HEK293 (cell line): ENCODE data around the gene ANKRD61.

Experiments used
- CTCF ChIA-PET: fragments of 350-600 bp; formaldehyde crosslinking; extraction: SDS; loops from one replicate; lab custom pipeline; 2021; ENCODE audit warnings: antibody characterized with exemption; lab: Yijun Ruan, JAX
- POLR2A ChIA-PET: fragments of 300-600 bp; formaldehyde crosslinking; extraction: SDS; loops from one replicate; lab custom pipeline; 2020; ENCODE audit warnings: antibody characterized with exemption, inconsistent platforms; lab: Yijun Ruan, JAX
- H3K27ac ChIP-seq: fragments of 200-500 bp; sonication (Bioruptor generic); 2 replicates; pipeline ENCODE4 v1.5.1; 2014; ENCODE audit warnings: low read depth, low read length, control low read depth, inconsistent platforms; ENCODE audit errors: extremely low read depth
- H3K36me3 ChIP-seq, 2 experiments: fragments of 200-500 bp in 1 of 2; sonication (Bioruptor generic) in 1 of 2; 1 replicate in 1 of 2; 2 replicates in 1 of 2; pipeline ENCODE4 v1.5.1; 2014 to 2017; ENCODE audit warnings: inconsistent platforms in 2 of 2, low read length in 2 of 2; ENCODE audit not compliant: control insufficient read depth in 2 of 2, insufficient read depth in 1 of 2
- H3K4me1 ChIP-seq: fragments of 200-500 bp; sonication (Bioruptor generic); 2 replicates; pipeline ENCODE4 v1.5.1; 2014; ENCODE audit warnings: mild to moderate bottlenecking, low read length, inconsistent platforms; ENCODE audit not compliant: control insufficient read depth, insufficient read depth
- H3K4me3 ChIP-seq: 2 replicates; pipeline ENCODE4 v1.5.1; 2011; ENCODE audit warnings: low read depth, mild to moderate bottlenecking, control low read depth, low read length, moderate library complexity
- H3K9me3 ChIP-seq: fragments of 200-500 bp; sonication (Bioruptor generic); 2 replicates; pipeline ENCODE4 v1.5.1; 2014; ENCODE audit warnings: low read depth, low read length, inconsistent platforms; ENCODE audit not compliant: control insufficient read depth, insufficient read depth
- EGR2 ChIP-seq: fragments of 450-650 bp; formaldehyde crosslinking; IDR thresholded peaks from 2 replicates; pipeline ENCODE4 v1.5.1; 2016; ENCODE audit warnings: low read depth, missing biosample characterization, missing genetic modification characterization
- GLI4 ChIP-seq: fragments of 450-650 bp; formaldehyde crosslinking; IDR thresholded peaks from 2 replicates; pipeline ENCODE4 v1.5.1; 2016; ENCODE audit warnings: missing biosample characterization, missing genetic modification characterization
- HOXC10 ChIP-seq: sonication (generic); formaldehyde crosslinking; IDR thresholded peaks from 2 replicates; pipeline ENCODE4 v1.8.1; 2023; ENCODE audit warnings: mild to moderate bottlenecking, missing genetic modification reagents
- KLF10 ChIP-seq: fragments of 450-650 bp; IDR thresholded peaks from 2 replicates; pipeline ENCODE4 v1.5.1; 2018; ENCODE audit warnings: missing biosample characterization, mild to moderate bottlenecking, missing genetic modification characterization
- KLF16 ChIP-seq: fragments of 450-650 bp; formaldehyde crosslinking; IDR thresholded peaks from 2 replicates; pipeline ENCODE4 v1.5.1; 2017; ENCODE audit warnings: missing biosample characterization, missing genetic modification characterization
- MEIS1 ChIP-seq: sonication (generic); formaldehyde crosslinking; IDR thresholded peaks from 2 replicates; pipeline ENCODE4 v1.8.1; 2022; ENCODE audit warnings: missing genetic modification reagents, mild to moderate bottlenecking, borderline replicate concordance
- MYNN ChIP-seq: fragments of 450-650 bp; formaldehyde crosslinking; IDR thresholded peaks from 2 replicates; pipeline ENCODE4 v1.5.1; 2016; ENCODE audit warnings: missing biosample characterization, missing genetic modification characterization, borderline replicate concordance
- TCF7L2 ChIP-seq: IDR thresholded peaks from 2 replicates; pipeline ENCODE4 v1.6.1; 2011; ENCODE audit warnings: low read depth, mild to moderate bottlenecking, inconsistent platforms, low read length, moderate library complexity, borderline replicate concordance
- ZFP69B ChIP-seq: fragments of 450-650 bp; formaldehyde crosslinking; IDR thresholded peaks from 2 replicates; pipeline ENCODE4 v1.5.1; 2016; ENCODE audit warnings: missing biosample characterization, missing genetic modification characterization
- ZNF146 ChIP-seq: fragments of 450-650 bp; formaldehyde crosslinking; IDR thresholded peaks from 2 replicates; pipeline ENCODE4 v1.5.1; 2016; ENCODE audit warnings: missing biosample characterization, missing genetic modification characterization
- ZNF157 ChIP-seq: fragments of 450-650 bp; formaldehyde crosslinking; IDR thresholded peaks from 2 replicates; pipeline ENCODE4 v1.5.1; 2016; ENCODE audit warnings: missing biosample characterization, missing genetic modification characterization
- ZNF184 ChIP-seq: fragments of 450-650 bp; IDR thresholded peaks from 2 replicates; pipeline ENCODE4 v1.5.1; 2018; ENCODE audit warnings: missing biosample characterization, mild to moderate bottlenecking, missing genetic modification characterization
- ZNF248 ChIP-seq: fragments of 450-650 bp; formaldehyde crosslinking; IDR thresholded peaks from 2 replicates; pipeline ENCODE4 v1.5.1; 2017; ENCODE audit warnings: missing biosample characterization, missing genetic modification characterization
- ZNF266 ChIP-seq: fragments of 450-650 bp; formaldehyde crosslinking; IDR thresholded peaks from 2 replicates; pipeline ENCODE4 v1.5.1; 2016; ENCODE audit warnings: missing biosample characterization, missing genetic modification characterization, low read depth
- ZNF274 ChIP-seq, 2 experiments: fragments of 200-500 bp in 1 of 2; fragments of 450-650 bp in 1 of 2; sonication (Bioruptor generic) in 1 of 2; formaldehyde crosslinking in 1 of 2; IDR thresholded peaks; 2 replicates each; pipeline versions ENCODE4 v1.5.1 to v1.6.1; 2014 to 2016; ENCODE audit warnings: borderline replicate concordance in 1 of 2, inconsistent platforms in 1 of 2, low read length in 1 of 2, missing biosample characterization in 1 of 2, missing genetic modification characterization in 1 of 2
- ZNF473 ChIP-seq: fragments of 450-650 bp; formaldehyde crosslinking; IDR thresholded peaks from 2 replicates; pipeline ENCODE4 v1.5.1; 2017; ENCODE audit warnings: missing biosample characterization, missing genetic modification characterization
- ZNF558 ChIP-seq: fragments of 450-650 bp; formaldehyde crosslinking; IDR thresholded peaks from 2 replicates; pipeline ENCODE4 v1.5.1; 2016; ENCODE audit warnings: missing biosample characterization, missing genetic modification characterization
- ZNF624 ChIP-seq: fragments of 450-650 bp; formaldehyde crosslinking; IDR thresholded peaks from 2 replicates; pipeline ENCODE4 v1.5.1; 2017; ENCODE audit warnings: missing biosample characterization, missing genetic modification characterization
- ZNF701 ChIP-seq: fragments of 450-650 bp; formaldehyde crosslinking; IDR thresholded peaks from 2 replicates; pipeline ENCODE4 v1.5.1; 2016; ENCODE audit warnings: missing biosample characterization, missing genetic modification characterization
- ZNF747 ChIP-seq: fragments of 450-650 bp; formaldehyde crosslinking; IDR thresholded peaks from 2 replicates; pipeline ENCODE4 v1.5.1; 2016; ENCODE audit warnings: missing biosample characterization, missing genetic modification characterization
- ZNF768 ChIP-seq: fragments of 450-650 bp; formaldehyde crosslinking; IDR thresholded peaks from 2 replicates; pipeline ENCODE4 v1.5.1; 2018; ENCODE audit warnings: missing biosample characterization, mild to moderate bottlenecking, missing genetic modification characterization
- ZNF837 ChIP-seq: fragments of 450-650 bp; formaldehyde crosslinking; IDR thresholded peaks from 2 replicates; pipeline ENCODE4 v1.5.1; 2016; ENCODE audit warnings: missing biosample characterization, missing genetic modification characterization
- TF ChIP-seq, protein P1 (sequence below): fragments of 450-650 bp; formaldehyde crosslinking; IDR thresholded peaks from 2 replicates; pipeline ENCODE4 v1.5.1; 2017; ENCODE audit warnings: missing biosample characterization, missing genetic modification characterization
- TF ChIP-seq, protein P2 (sequence below): fragments of 450-650 bp; formaldehyde crosslinking; IDR thresholded peaks from 2 replicates; pipeline ENCODE4 v1.5.1; 2017; ENCODE audit warnings: missing biosample characterization, missing genetic modification characterization
- TF ChIP-seq, protein P3 (sequence below): fragments of 450-650 bp; formaldehyde crosslinking; IDR thresholded peaks from 2 replicates; pipeline ENCODE4 v1.5.1; 2016; ENCODE audit warnings: missing biosample characterization, missing genetic modification characterization, low read depth

ANKRD61 gene

DNA sequence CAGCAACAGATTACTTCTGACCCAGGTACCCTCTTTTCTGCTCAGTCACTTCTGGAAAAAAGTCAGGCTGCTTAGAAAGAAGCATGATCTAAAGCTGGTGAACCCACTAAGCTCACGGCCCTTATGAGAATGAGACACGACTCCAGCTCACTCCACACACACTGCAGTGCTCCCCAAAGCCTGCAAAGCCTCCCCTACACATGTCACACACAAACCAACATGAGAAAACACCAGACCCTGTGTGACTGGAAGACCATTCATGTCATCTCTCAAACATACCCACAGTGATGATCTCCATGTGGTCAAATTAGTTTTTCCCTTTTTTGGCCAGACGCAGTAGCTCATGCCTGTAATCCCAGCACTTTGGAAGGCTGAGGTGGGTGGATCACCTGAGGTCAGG lies 391 bp downstream of the ANKRD61 start:
- Histone ChIP-seq H3K4me1 (no peaks in the 10 kb centered on the region), H3K27ac (no peak overlapping the region), H3K9me3 (no peaks in the 10 kb centered on the region)
- ChIA-PET CTCF (interaction anchor here (0.6 kb wide), 2 partner anchors 35 to 415 kb away, joined by 3 to 4 read pairs; no protein-coding TSS in a partner anchor), POLR2A (no interaction called here)
- TF ChIP-seq ZNF624 (tag by site-specific recombination) (no peak), ZNF747 (tag by site-specific recombination) (no peak), HOXC10 (CRISPR knock-in tag) (no peak), KLF10 (tag by site-specific recombination) (no peak), ZNF184 (no peak), ZNF701 (tag by site-specific recombination) (no peak)
- TF ChIP-seq, protein P1, sequence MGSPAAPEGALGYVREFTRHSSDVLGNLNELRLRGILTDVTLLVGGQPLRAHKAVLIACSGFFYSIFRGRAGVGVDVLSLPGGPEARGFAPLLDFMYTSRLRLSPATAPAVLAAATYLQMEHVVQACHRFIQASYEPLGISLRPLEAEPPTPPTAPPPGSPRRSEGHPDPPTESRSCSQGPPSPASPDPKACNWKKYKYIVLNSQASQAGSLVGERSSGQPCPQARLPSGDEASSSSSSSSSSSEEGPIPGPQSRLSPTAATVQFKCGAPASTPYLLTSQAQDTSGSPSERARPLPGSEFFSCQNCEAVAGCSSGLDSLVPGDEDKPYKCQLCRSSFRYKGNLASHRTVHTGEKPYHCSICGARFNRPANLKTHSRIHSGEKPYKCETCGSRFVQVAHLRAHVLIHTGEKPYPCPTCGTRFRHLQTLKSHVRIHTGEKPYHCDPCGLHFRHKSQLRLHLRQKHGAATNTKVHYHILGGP (tag by site-specific recombination), result no peak
- TF ChIP-seq, all 188 proteins: peak for 0
- Histone ChIP-seq H3K36me3 (peaks cover 43 to 85% of the 10 kb centered on the region in 2 experiments), H3K4me3 (no peak overlapping the region)

DNA sequence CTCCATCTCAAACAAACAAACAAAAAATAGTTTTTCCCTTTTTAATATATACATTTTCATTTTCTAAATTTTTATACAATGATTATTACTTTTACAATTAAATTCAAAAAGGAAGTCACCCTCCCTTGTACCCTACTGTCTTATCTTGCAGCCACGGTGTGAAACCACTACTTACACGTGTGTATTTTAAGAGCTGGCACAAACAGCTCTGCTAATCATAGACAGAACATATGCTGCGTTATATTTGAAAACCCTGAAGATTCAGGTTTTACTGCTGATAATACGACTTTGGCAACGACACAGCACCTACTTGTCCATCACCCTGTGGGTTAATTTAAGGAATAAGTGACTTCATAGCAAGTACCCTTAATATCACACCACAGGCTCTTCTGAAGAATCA lies 991 bp downstream of the ANKRD61 start:
- ChIA-PET POLR2A (no interaction called here), CTCF (interaction anchor here (0.6 to 1.1 kb wide), 2 partner anchors 17 to 414 kb away, joined by 3 to 4 read pairs; no protein-coding TSS in a partner anchor)
- no peak for TF ChIP-seq ZNF248 (tag by site-specific recombination)
- TF ChIP-seq ZNF837 (tag by site-specific recombination), result no peak
- TF ChIP-seq ZNF747 (tag by site-specific recombination), result no peak
- no peak for TF ChIP-seq GLI4 (tag by site-specific recombination)
- no peak for TF ChIP-seq ZFP69B (tag by site-specific recombination)
- no peak for TF ChIP-seq EGR2
- TF ChIP-seq, protein P2, sequence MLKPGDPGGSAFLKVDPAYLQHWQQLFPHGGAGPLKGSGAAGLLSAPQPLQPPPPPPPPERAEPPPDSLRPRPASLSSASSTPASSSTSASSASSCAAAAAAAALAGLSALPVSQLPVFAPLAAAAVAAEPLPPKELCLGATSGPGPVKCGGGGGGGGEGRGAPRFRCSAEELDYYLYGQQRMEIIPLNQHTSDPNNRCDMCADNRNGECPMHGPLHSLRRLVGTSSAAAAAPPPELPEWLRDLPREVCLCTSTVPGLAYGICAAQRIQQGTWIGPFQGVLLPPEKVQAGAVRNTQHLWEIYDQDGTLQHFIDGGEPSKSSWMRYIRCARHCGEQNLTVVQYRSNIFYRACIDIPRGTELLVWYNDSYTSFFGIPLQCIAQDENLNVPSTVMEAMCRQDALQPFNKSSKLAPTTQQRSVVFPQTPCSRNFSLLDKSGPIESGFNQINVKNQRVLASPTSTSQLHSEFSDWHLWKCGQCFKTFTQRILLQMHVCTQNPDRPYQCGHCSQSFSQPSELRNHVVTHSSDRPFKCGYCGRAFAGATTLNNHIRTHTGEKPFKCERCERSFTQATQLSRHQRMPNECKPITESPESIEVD (tag by site-specific recombination), result no peak
- no peak for TF ChIP-seq TCF7L2
- no peak for TF ChIP-seq ZNF157
- TF ChIP-seq, protein P1 (tag by site-specific recombination), result no peak
- TF ChIP-seq, protein P3, sequence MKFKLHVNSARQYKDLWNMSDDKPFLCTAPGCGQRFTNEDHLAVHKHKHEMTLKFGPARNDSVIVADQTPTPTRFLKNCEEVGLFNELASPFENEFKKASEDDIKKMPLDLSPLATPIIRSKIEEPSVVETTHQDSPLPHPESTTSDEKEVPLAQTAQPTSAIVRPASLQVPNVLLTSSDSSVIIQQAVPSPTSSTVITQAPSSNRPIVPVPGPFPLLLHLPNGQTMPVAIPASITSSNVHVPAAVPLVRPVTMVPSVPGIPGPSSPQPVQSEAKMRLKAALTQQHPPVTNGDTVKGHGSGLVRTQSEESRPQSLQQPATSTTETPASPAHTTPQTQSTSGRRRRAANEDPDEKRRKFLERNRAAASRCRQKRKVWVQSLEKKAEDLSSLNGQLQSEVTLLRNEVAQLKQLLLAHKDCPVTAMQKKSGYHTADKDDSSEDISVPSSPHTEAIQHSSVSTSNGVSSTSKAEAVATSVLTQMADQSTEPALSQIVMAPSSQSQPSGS, result no peak
- TF ChIP-seq ZNF558 (tag by site-specific recombination), result no peak
- no peak for TF ChIP-seq ZNF266 (tag by site-specific recombination)
- TF ChIP-seq ZNF768, result no peak
- TF ChIP-seq ZNF274 (IDR thresholded peaks at IDR 0.05; ENCODE audit: low read length), result no peak
- no peak for TF ChIP-seq ZNF274 (tag by site-specific recombination; IDR thresholded peaks at IDR 0.05; ENCODE audit: borderline replicate concordance)
- no peak for TF ChIP-seq MYNN (tag by site-specific recombination)
- TF ChIP-seq MEIS1 (CRISPR knock-in tag), result no peak
- no peak for TF ChIP-seq ZNF473 (tag by site-specific recombination)
- no peak for TF ChIP-seq KLF16
- no peak for TF ChIP-seq ZNF146 (tag by site-specific recombination)
- Histone ChIP-seq H3K9me3 (no peaks in the 10 kb centered on the region), H3K36me3 (peaks cover 49 to 85% of the 10 kb centered on the region in 2 experiments), H3K27ac (no peak overlapping the region), H3K4me3 (no peak overlapping the region), H3K4me1 (no peaks in the 10 kb centered on the region)
